ENCODE data around the gene FYCO1. TPM values are rescaled to one million over a fixed set of nuclear protein-coding genes. Genes with fewer than 3 reads are reported as not detected.

Gene FYCO1
- total and polyA plus RNA-seq, 10 of the 15 experiments (the other 5 are each of a cell fraction or from before 2014, with no cell fraction given), result 1.5 to 8.4 (median 6.5) TPM

GRCh38 chr3:45889337-45889736 lies 106.3 kb downstream of the FYCO1 start (continued):
- peak; percentile 68 for TF ChIP-seq NFIC (IDR thresholded peaks at IDR 0.05; ENCODE audit: low read depth, low read length)
- TF ChIP-seq DPF2 (IDR thresholded peaks at IDR 0.05), result no peak
- no peak for TF ChIP-seq NRF1 (conservative IDR thresholded peaks at IDR 0.05; ENCODE audit: low read depth, low read length)
- TF ChIP-seq SMAD5 (IDR thresholded peaks at IDR 0.05; ENCODE audit: low read depth), result no peak
- no peak for TF ChIP-seq MAX (IDR thresholded peaks at IDR 0.05; ENCODE audit: low read depth, low read length)
- no peak for TF ChIP-seq STAT3 (IDR thresholded peaks at IDR 0.05; ENCODE audit: low read depth, low read length)
- no peak for TF ChIP-seq SRF (IDR thresholded peaks at IDR 0.05; ENCODE audit: low read depth in 2 of 2, low read length in 2 of 2)
- TF ChIP-seq JUNB (IDR thresholded peaks at IDR 0.05), result peak; percentile 9; the same call in 1 of the 2 replicates
- peak; percentile 33; the same call in 1 of the 2 replicates for TF ChIP-seq ZNF384 (IDR thresholded peaks at IDR 0.05; ENCODE audit: borderline replicate concordance, low read depth, low read length)
- no peak for TF ChIP-seq POU2F2 (IDR thresholded peaks at IDR 0.05; ENCODE audit: borderline replicate concordance, low read depth, low read length)
- no peak for TF ChIP-seq EGR1 (IDR thresholded peaks at IDR 0.05; ENCODE audit: borderline replicate concordance in 1 of 2, low read depth in 2 of 2, low read length in 2 of 2)
- no peak for TF ChIP-seq TCF3 (IDR thresholded peaks at IDR 0.05; ENCODE audit: borderline replicate concordance, insufficient read depth, low read depth, low read length)
- TF ChIP-seq TARDBP (IDR thresholded peaks at IDR 0.05; ENCODE audit: borderline replicate concordance), result no peak
- TF ChIP-seq RAD21 (IDR thresholded peaks at IDR 0.05; ENCODE audit: insufficient read depth, low read depth, low read length), result 0 out of 2 replicates have a peak, but pooled peaks have one; percentile 18
- 0 out of 2 replicates have a peak, but pooled peaks have one; percentile 10 for TF ChIP-seq CREM (IDR thresholded peaks at IDR 0.05; ENCODE audit: low read depth)
- TF ChIP-seq CBX5 (IDR thresholded peaks at IDR 0.05; ENCODE audit: low read depth), result 0 out of 2 replicates have a peak, but pooled peaks have one; percentile 21
- TF ChIP-seq CBX3 (IDR thresholded peaks at IDR 0.05; ENCODE audit: borderline replicate concordance, low read depth), result no peak
- no peak for TF ChIP-seq HCFC1 (IDR thresholded peaks at IDR 0.05; ENCODE audit: low read length)
- no peak for TF ChIP-seq E2F8 (IDR thresholded peaks at IDR 0.05; ENCODE audit: low read depth, partially characterized antibody)
- no peak for TF ChIP-seq HDGF (IDR thresholded peaks at IDR 0.05)
- no peak for TF ChIP-seq SP1 (IDR thresholded peaks at IDR 0.05; ENCODE audit: low read depth, low read length)
- no peak for TF ChIP-seq KAT2A (conservative IDR thresholded peaks at IDR 0.05; ENCODE audit: control insufficient read depth, low read depth, low read length)
- TF ChIP-seq STAT1 (conservative IDR thresholded peaks at IDR 0.05), result no peak
- TF ChIP-seq CEBPB (IDR thresholded peaks at IDR 0.05; ENCODE audit: borderline replicate concordance in 1 of 2, low read depth in 2 of 2, low read length in 2 of 2), result no peak

Data from GM12878 (cell line).